ENCODE results near the gene FILIP1L.

DNA sequence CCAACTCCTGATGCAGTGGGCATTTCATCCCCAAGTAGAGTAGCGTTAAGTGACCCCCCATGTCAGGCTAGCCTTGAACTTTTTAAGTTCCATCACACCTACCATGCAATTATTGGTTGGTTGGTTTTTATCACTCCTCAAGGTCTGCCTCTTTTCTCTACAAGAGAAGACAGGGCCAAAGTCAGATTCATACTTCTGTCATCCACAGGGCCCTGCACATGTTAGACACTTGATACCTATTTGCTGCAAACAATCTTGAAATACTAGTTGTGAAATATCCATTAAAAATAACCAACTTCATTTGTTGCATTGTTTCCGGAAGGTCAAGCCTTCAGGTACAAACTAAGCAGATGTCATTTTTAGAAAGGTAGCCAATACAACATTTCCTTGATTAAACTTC lies 295.5 kb downstream of the FILIP1L start:
- TF ChIP-seq EZH2 (IDR thresholded peaks at IDR 0.05) (no peak), MAX (IDR thresholded peaks at IDR 0.05) (no peak), CEBPB (IDR thresholded peaks at IDR 0.05; ENCODE audit: low read depth) (no peak), POLR2A (IDR thresholded peaks at IDR 0.05; ENCODE audit: borderline replicate concordance, extremely low read depth, insufficient read depth, insufficient read length) (no peak), YY1 (IDR thresholded peaks at IDR 0.05; ENCODE audit: extremely low read depth, insufficient replicate concordance, low read depth, low read length) (no peak), CTCF (IDR thresholded peaks at IDR 0.05 in 2 of 3, conservative IDR thresholded peaks at IDR 0.05 in 1 of 3; ENCODE audit: borderline replicate concordance in 1 of 3, insufficient read depth in 1 of 3, low read depth in 2 of 3, low read length in 2 of 3) (no peak), ZNF274 (IDR thresholded peaks at IDR 0.05; ENCODE audit: low read depth, low read length) (no peak)
- TF ChIP-seq, protein P1, sequence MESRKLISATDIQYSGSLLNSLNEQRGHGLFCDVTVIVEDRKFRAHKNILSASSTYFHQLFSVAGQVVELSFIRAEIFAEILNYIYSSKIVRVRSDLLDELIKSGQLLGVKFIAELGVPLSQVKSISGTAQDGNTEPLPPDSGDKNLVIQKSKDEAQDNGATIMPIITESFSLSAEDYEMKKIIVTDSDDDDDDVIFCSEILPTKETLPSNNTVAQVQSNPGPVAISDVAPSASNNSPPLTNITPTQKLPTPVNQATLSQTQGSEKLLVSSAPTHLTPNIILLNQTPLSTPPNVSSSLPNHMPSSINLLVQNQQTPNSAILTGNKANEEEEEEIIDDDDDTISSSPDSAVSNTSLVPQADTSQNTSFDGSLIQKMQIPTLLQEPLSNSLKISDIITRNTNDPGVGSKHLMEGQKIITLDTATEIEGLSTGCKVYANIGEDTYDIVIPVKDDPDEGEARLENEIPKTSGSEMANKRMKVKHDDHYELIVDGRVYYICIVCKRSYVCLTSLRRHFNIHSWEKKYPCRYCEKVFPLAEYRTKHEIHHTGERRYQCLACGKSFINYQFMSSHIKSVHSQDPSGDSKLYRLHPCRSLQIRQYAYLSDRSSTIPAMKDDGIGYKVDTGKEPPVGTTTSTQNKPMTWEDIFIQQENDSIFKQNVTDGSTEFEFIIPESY (IDR thresholded peaks at IDR 0.05; ENCODE audit: extremely low read depth, insufficient replicate concordance, low read length): no peak

Data from HCT116 (cell line).